HCT116 (cell line): ENCODE results near the gene AGAP1. TPM values are rescaled to one million over a fixed set of nuclear protein-coding genes. Genes with fewer than 3 reads are reported as not detected.

Experiments used
- ATAC-seq: fragments of 200-7000 bp; cut with Tn5 transposase; 2 replicates; pipeline ENCODE4 v1.9.1; 2020; ENCODE audit warnings: mild to moderate bottlenecking, moderate library complexity
- BruUV-seq: library from RNA; stranded (reverse); fragments of 400-500 nt; replicated peaks from 2 replicates; lab custom pipeline; 2021; lab: Mats Ljungman, UMichigan
- CTCF ChIA-PET: fragments of 300-600 bp; sonication (Branson Sonifier 250); formaldehyde crosslinking; loops from one replicate; lab custom pipeline; 2021; ENCODE audit warnings: antibody characterized with exemption; lab: Charles Lee
- POLR2A ChIA-PET: fragments of 300-600, 350-600 bp; sonication (Branson Sonifier 250); formaldehyde crosslinking; loops from one replicate; lab custom pipeline; 2021; ENCODE audit warnings: antibody characterized with exemption; lab: Charles Lee
- RAD21 ChIA-PET, 2 experiments: fragments of 300-600 bp; sonication (Branson Sonifier 250); formaldehyde crosslinking; loops; one replicate each; lab custom pipeline; 2023; ENCODE audit warnings: low total read pairs in 2 of 2; ENCODE audit not compliant: uncharacterized antibody in 2 of 2, unreplicated experiment in 2 of 2, low non-redundant PET in 1 of 2; lab: Charles Lee
- DNase-seq: peaks from one replicate; pipeline ENCODE4 v3.0.0-alpha.2; 2010; ENCODE audit warnings: low read depth, low spot score
- H2AFZ ChIP-seq: fragments of 200-600 bp; shearing (Covaris generic), sonication (generic); 2 replicates; pipeline ENCODE4 v1.6.1; 2017; ENCODE audit warnings: low read depth, mixed run types, mixed read lengths, antibody characterized with exemption, low read length; ENCODE audit not compliant: poor library complexity, severe bottlenecking
- H3K27ac ChIP-seq: 2 replicates; pipeline ENCODE4 v1.5.1; 2012; ENCODE audit warnings: low read depth, low read length
- H3K27me3 ChIP-seq: fragments of 200-600 bp; sonication (generic); 2 replicates; pipeline ENCODE4 v1.6.1; 2016; ENCODE audit warnings: mixed run types, low read length, mixed read lengths; ENCODE audit not compliant: insufficient read depth
- H3K36me3 ChIP-seq, 2 experiments: fragments of 200-500 bp in 1 of 2; fragments of 200-600 bp in 1 of 2; sonication (Bioruptor generic) in 1 of 2; sonication (generic) in 1 of 2; 2 replicates each; pipeline versions ENCODE4 v1.5.1 to v1.6.1; 2014 to 2016; ENCODE audit warnings: low read length in 2 of 2, inconsistent platforms in 1 of 2, mixed read lengths in 1 of 2, mixed run types in 1 of 2; ENCODE audit not compliant: insufficient read depth in 2 of 2, control insufficient read depth in 1 of 2
- H3K4me1 ChIP-seq, 2 experiments: fragments of 200-600 bp in 1 of 2; sonication (generic) in 1 of 2; 2 replicates each; pipeline versions ENCODE4 v1.5.1 to v1.6.1; 2012 to 2017; ENCODE audit warnings: low read length in 2 of 2, inconsistent platforms in 1 of 2, mild to moderate bottlenecking in 1 of 2, mixed read lengths in 1 of 2, mixed run types in 1 of 2, moderate library complexity in 1 of 2; ENCODE audit not compliant: insufficient read depth in 2 of 2, control insufficient read depth in 1 of 2
- H3K4me2 ChIP-seq: fragments of 200-600 bp; sonication (generic); 2 replicates; pipeline ENCODE4 v1.6.1; 2017; ENCODE audit warnings: mixed run types, low read length, mixed read lengths
- H3K4me3 ChIP-seq, 2 experiments: fragments of 200-600 bp in 1 of 2; sonication (generic) in 1 of 2; replicated peaks in 1 of 2; 2 replicates each; pipeline ENCODE4 v1.5.1; 2011 to 2016; ENCODE audit warnings: low read length in 2 of 2, control low read depth in 1 of 2, low read depth in 1 of 2, mild to moderate bottlenecking in 1 of 2, mixed read lengths in 1 of 2, mixed run types in 1 of 2
- H3K79me2 ChIP-seq: fragments of 200-600 bp; sonication (generic); 2 replicates; pipeline ENCODE4 v1.6.1; 2017; ENCODE audit warnings: mild to moderate bottlenecking, mixed run types, low read length, moderate library complexity, mixed read lengths; ENCODE audit not compliant: insufficient read depth
- H3K9ac ChIP-seq: fragments of 200-600 bp; sonication (generic); 2 replicates; pipeline ENCODE4 v1.6.1; 2016; ENCODE audit warnings: low read length, mixed read lengths
- H3K9me2 ChIP-seq: fragments of 200-600 bp; sonication (generic), shearing (Covaris generic); 2 replicates; pipeline ENCODE4 v1.6.1; 2017; ENCODE audit warnings: mixed run types, mild to moderate bottlenecking, moderate library complexity; ENCODE audit not compliant: insufficient read depth
- H3K9me3 ChIP-seq, 2 experiments: fragments of 200-500 bp in 1 of 2; fragments of 200-600 bp in 1 of 2; sonication (Bioruptor generic) in 1 of 2; sonication (generic) in 1 of 2; 2 replicates each; pipeline ENCODE4 v1.6.1; 2014 to 2017; ENCODE audit warnings: low read length in 2 of 2, mixed read lengths in 2 of 2, inconsistent platforms in 1 of 2, low read depth in 1 of 2, mild to moderate bottlenecking in 1 of 2, mixed run types in 1 of 2, moderate library complexity in 1 of 2; ENCODE audit not compliant: control insufficient read depth in 1 of 2, insufficient read depth in 1 of 2
- H4K20me1 ChIP-seq: fragments of 200-600 bp; sonication (generic), shearing (Covaris generic); 2 replicates; pipeline ENCODE4 v1.6.1; 2017; ENCODE audit warnings: mixed run types, mild to moderate bottlenecking, moderate library complexity; ENCODE audit not compliant: insufficient read depth
- ATF3 ChIP-seq: IDR thresholded peaks from 2 replicates; pipeline ENCODE4 v1.6.1; 2012
- CBX3 ChIP-seq: IDR thresholded peaks from 2 replicates; pipeline ENCODE4 v1.6.1; 2012; ENCODE audit warnings: low read depth
- CEBPB ChIP-seq: IDR thresholded peaks from 2 replicates; pipeline ENCODE4 v1.6.1; 2012; ENCODE audit warnings: low read depth
- CTCF ChIP-seq, 3 experiments: fragments of 200-600 bp in 1 of 3; sonication (generic) in 1 of 3; IDR thresholded peaks in 2 of 3; conservative IDR thresholded peaks in 1 of 3; 2 replicates each; pipeline ENCODE4 v1.5.1; 2012 to 2017; ENCODE audit warnings: low read depth in 2 of 3, low read length in 2 of 3, antibody characterized with exemption in 1 of 3, borderline replicate concordance in 1 of 3, control low read depth in 1 of 3, mild to moderate bottlenecking in 1 of 3, mixed read lengths in 1 of 3, mixed run types in 1 of 3, moderate library complexity in 1 of 3; ENCODE audit not compliant: insufficient read depth in 1 of 3
- EGR1 ChIP-seq: IDR thresholded peaks from 2 replicates; pipeline ENCODE4 v1.6.1; 2012; ENCODE audit warnings: low read depth
- ELF1 ChIP-seq: IDR thresholded peaks from 2 replicates; pipeline ENCODE4 v1.6.1; 2012; ENCODE audit warnings: low read depth, borderline replicate concordance
- EZH2phosphoT487 ChIP-seq: fragments of 200-600 bp; IDR thresholded peaks from 2 replicates; pipeline ENCODE4 v1.6.1; 2018; ENCODE audit warnings: antibody characterized with exemption, borderline replicate concordance
- FOSL1 ChIP-seq: IDR thresholded peaks from 2 replicates; pipeline ENCODE4 v1.6.1; 2012; ENCODE audit warnings: low read depth
- JUND ChIP-seq: IDR thresholded peaks from 2 replicates; pipeline ENCODE4 v1.6.1; 2012
- POLR2A ChIP-seq: IDR thresholded peaks from 2 replicates; pipeline ENCODE4 v1.7.0; 2011; ENCODE audit warnings: borderline replicate concordance; ENCODE audit not compliant: insufficient read depth, insufficient read length; ENCODE audit errors: extremely low read depth
- POLR2AphosphoS5 ChIP-seq: IDR thresholded peaks from 2 replicates; pipeline ENCODE4 v1.6.1; 2011; ENCODE audit warnings: mild to moderate bottlenecking, low read depth, low read length, moderate library complexity
- SIN3A ChIP-seq: IDR thresholded peaks from 2 replicates; pipeline ENCODE4 v1.6.1; 2012; ENCODE audit warnings: low read depth
- SP1 ChIP-seq: IDR thresholded peaks from 2 replicates; pipeline ENCODE4 v1.6.1; 2012; ENCODE audit warnings: low read depth
- SRF ChIP-seq: IDR thresholded peaks from 2 replicates; pipeline ENCODE4 v1.6.1; 2012; ENCODE audit warnings: low read depth
- TCF7L2 ChIP-seq: IDR thresholded peaks from 2 replicates; pipeline ENCODE4 v1.7.0; 2011; ENCODE audit warnings: borderline replicate concordance, inconsistent platforms; ENCODE audit not compliant: insufficient read depth, insufficient read length; ENCODE audit errors: extremely low read depth
- ZNF274 ChIP-seq: fragments of 200-500 bp; sonication (Bioruptor generic); IDR thresholded peaks from 2 replicates; pipeline ENCODE4 v1.6.1; 2014; ENCODE audit warnings: mild to moderate bottlenecking, low read depth, low read length, inconsistent platforms
- intact Hi-C: fragments of 100-400 bp; cut with micrococcal nuclease; formaldehyde crosslinking; loops from 2 replicates; pipeline ENCODE4 v1.10.0; 2022
- total RNA-seq: library from RNA; stranded (reverse); gene quantifications from one replicate; pipeline ENCODE4 v1.2.1, GENCODE V29; 2021; ENCODE audit not compliant: unreplicated experiment
- TF ChIP-seq, protein P1 (sequence below): IDR thresholded peaks from 2 replicates; pipeline ENCODE4 v1.6.1; 2012
- TF ChIP-seq, protein P2 (sequence below): IDR thresholded peaks from 2 replicates; pipeline ENCODE4 v1.6.1; 2011; ENCODE audit warnings: mild to moderate bottlenecking, low read length, moderate library complexity; ENCODE audit not compliant: insufficient replicate concordance; ENCODE audit errors: extremely low read depth
- TF ChIP-seq, protein P3 (sequence below): IDR thresholded peaks from 2 replicates; pipeline ENCODE4 v1.6.1; 2012; ENCODE audit warnings: low read depth

AGAP1 gene
- total RNA-seq, 1 experiment from 2014 or later = 43.8 TPM

DNA sequence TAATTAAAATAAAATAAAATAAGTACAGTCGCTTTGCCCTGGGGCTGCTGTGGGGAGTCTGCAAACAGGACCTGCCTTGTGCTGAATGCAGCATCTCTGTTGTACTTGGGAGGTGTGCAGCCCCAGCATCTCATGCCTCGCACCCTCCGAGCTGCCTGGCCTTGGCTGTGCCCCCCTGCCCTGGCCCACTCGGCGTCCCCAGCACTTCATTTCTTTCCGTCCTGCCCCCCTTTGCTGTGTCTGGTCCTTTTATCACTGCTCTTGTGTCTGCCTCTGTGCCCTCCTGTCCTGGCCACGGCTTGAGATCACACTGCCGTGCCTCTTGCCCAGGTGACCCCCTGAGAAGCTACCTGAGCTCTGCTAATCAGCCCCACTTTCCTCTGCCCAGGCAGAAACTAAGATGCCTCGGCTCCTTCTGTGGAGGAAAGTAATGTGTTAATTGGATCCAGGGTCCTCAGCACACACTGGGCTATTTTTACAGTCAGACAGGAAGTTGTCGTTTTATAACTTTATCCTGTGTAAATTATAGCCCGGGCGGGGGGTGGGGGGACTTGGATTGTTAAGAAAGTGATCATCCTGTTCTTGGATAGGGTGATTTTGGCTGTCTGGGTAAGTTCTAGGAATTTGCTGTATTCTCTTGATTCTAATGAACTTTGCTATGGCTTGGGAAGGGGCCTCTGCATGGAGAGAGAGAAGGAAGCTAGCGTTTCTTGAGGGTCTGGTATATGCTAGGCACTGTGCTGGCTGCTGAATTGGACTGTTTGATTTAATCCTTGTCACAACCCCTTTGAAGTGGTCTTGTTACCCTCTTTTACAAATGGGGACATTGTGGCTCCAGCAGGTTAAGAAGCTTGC, 69.4 kb downstream of the AGAP1 start:
- POLR2A ChIA-PET = no interaction called here
- Histone ChIP-seq H3K27ac (no peak overlapping the region), H3K36me3 (peaks cover 0 to 8% of the 10 kb centered on the region in 2 experiments; a peak in 1 of 4 replicates), H3K27me3 (no peaks in the 10 kb centered on the region), H3K4me3 (no peak overlapping the region), H3K9me3 (peaks cover 0 to 4% of the 10 kb centered on the region in 2 experiments; a peak in 1 of 4 replicates), H2AFZ (no peak overlapping the region), H3K9me2 (no peaks in the 10 kb centered on the region), H3K79me2 (peaks cover 96% of the 10 kb centered on the region), H3K4me1 (peaks cover 0 to 10% of the 10 kb centered on the region in 2 experiments; a peak in 1 of 4 replicates), H3K4me2 (no peak overlapping the region), H4K20me1 (peaks cover 14% of the 10 kb centered on the region; the same call in 1 of the 2 replicates), H3K9ac (no peak overlapping the region)
- RAD21 ChIA-PET = no interaction called here
- no peak for ATAC-seq
- intact Hi-C loops = no loop called here
- BruUV-seq = no TSS peak
- CTCF ChIA-PET = no interaction called here
- no peak for DNase-seq
- TF ChIP-seq ELF1 = no peak
- no peak for TF ChIP-seq ZNF274
- TF ChIP-seq, protein P1, sequence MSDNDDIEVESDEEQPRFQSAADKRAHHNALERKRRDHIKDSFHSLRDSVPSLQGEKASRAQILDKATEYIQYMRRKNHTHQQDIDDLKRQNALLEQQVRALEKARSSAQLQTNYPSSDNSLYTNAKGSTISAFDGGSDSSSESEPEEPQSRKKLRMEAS = no peak
- TF ChIP-seq, protein P2, sequence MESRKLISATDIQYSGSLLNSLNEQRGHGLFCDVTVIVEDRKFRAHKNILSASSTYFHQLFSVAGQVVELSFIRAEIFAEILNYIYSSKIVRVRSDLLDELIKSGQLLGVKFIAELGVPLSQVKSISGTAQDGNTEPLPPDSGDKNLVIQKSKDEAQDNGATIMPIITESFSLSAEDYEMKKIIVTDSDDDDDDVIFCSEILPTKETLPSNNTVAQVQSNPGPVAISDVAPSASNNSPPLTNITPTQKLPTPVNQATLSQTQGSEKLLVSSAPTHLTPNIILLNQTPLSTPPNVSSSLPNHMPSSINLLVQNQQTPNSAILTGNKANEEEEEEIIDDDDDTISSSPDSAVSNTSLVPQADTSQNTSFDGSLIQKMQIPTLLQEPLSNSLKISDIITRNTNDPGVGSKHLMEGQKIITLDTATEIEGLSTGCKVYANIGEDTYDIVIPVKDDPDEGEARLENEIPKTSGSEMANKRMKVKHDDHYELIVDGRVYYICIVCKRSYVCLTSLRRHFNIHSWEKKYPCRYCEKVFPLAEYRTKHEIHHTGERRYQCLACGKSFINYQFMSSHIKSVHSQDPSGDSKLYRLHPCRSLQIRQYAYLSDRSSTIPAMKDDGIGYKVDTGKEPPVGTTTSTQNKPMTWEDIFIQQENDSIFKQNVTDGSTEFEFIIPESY = no peak
- TF ChIP-seq TCF7L2 = no peak
- TF ChIP-seq ATF3 = no peak
- TF ChIP-seq POLR2A = no peak
- TF ChIP-seq CTCF (IDR thresholded peaks at IDR 0.05 in 2 of 3, conservative IDR thresholded peaks at IDR 0.05 in 1 of 3; ENCODE audit: borderline replicate concordance in 1 of 3, insufficient read depth in 1 of 3, low read depth in 2 of 3, low read length in 2 of 3) = no peak
- TF ChIP-seq JUND = no peak
- no peak for TF ChIP-seq CEBPB
- no peak for TF ChIP-seq SP1
- no peak for TF ChIP-seq POLR2AphosphoS5
- TF ChIP-seq EZH2phosphoT487 = no peak
- no peak for TF ChIP-seq FOSL1
- no peak for TF ChIP-seq CBX3
- TF ChIP-seq EGR1 = no peak
- TF ChIP-seq, protein P3, sequence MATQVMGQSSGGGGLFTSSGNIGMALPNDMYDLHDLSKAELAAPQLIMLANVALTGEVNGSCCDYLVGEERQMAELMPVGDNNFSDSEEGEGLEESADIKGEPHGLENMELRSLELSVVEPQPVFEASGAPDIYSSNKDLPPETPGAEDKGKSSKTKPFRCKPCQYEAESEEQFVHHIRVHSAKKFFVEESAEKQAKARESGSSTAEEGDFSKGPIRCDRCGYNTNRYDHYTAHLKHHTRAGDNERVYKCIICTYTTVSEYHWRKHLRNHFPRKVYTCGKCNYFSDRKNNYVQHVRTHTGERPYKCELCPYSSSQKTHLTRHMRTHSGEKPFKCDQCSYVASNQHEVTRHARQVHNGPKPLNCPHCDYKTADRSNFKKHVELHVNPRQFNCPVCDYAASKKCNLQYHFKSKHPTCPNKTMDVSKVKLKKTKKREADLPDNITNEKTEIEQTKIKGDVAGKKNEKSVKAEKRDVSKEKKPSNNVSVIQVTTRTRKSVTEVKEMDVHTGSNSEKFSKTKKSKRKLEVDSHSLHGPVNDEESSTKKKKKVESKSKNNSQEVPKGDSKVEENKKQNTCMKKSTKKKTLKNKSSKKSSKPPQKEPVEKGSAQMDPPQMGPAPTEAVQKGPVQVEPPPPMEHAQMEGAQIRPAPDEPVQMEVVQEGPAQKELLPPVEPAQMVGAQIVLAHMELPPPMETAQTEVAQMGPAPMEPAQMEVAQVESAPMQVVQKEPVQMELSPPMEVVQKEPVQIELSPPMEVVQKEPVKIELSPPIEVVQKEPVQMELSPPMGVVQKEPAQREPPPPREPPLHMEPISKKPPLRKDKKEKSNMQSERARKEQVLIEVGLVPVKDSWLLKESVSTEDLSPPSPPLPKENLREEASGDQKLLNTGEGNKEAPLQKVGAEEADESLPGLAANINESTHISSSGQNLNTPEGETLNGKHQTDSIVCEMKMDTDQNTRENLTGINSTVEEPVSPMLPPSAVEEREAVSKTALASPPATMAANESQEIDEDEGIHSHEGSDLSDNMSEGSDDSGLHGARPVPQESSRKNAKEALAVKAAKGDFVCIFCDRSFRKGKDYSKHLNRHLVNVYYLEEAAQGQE = no peak
- no peak for TF ChIP-seq SRF
- TF ChIP-seq SIN3A = no peak
